Measurements from ENCODE around the gene RPS28. TPM values are rescaled to one million over a fixed set of nuclear protein-coding genes. Genes with fewer than 3 reads are reported as not detected.
"Not testable (repeated sequence)": the region's sequence is repeated elsewhere in the genome, so short reads cannot be mapped to it uniquely, and the experiment has no call there.

The RPS28 gene
- total RNA-seq (1,000 to 10,000 TPM in 2 of 4 donors, 100 to 1,000 TPM in 2; 947 to 1,442 (median 1,003) TPM), polyA plus RNA-seq (100 to 1,000 TPM; 431 to 717 (median 657) TPM)
- long read RNA-seq, donor 1, transcript RPS28-203 (4 exons, 1,326 nt) = major isoform, 214 of 219 reads
- long read RNA-seq, donor 1, partial matches to known transcripts = 5 of 219 reads
- long read RNA-seq, donor 1, other reads (novel, unspliced or antisense) = 0 of 219 reads
- long read RNA-seq, donor 2, transcript RPS28-203 (4 exons, 1,326 nt) = major isoform, 5 of 5 reads
- long read RNA-seq, donor 2, partial matches to known transcripts = 0 of 5 reads
- long read RNA-seq, donor 2, other reads (novel, unspliced or antisense) = 0 of 5 reads

- Histone ChIP-seq H3K9me3 (no peaks in the 10 kb centered on the region), H3K4me1 (peaks cover 33% of the 10 kb centered on the region), H3K27ac (peak within 1 kb of the TSS; percentile 97), H3K27me3 (ENCODE audit: insufficient read depth in 3 of 3, low read length in 2 of 3) (no peaks in the 10 kb centered on the region), H3K4me3 (peak within 1 kb of the TSS; percentile 99), H3K36me3 (ENCODE audit: insufficient read depth in 1 of 2, low read depth in 1 of 2) (peaks cover 0 to 41% of the 10 kb centered on the region in 2 donors)
- ATAC-seq (peak; percentile 95 to 98 (median 97)), DNase-seq (peak; percentile 96 to 99)
- WGBS, 3 donors = 0% methylated on average over 69 to 72 of the region's 72 CpGs
- intact Hi-C loops (cut with DNase I) = no loop called here
- TF ChIP-seq, protein P1, sequence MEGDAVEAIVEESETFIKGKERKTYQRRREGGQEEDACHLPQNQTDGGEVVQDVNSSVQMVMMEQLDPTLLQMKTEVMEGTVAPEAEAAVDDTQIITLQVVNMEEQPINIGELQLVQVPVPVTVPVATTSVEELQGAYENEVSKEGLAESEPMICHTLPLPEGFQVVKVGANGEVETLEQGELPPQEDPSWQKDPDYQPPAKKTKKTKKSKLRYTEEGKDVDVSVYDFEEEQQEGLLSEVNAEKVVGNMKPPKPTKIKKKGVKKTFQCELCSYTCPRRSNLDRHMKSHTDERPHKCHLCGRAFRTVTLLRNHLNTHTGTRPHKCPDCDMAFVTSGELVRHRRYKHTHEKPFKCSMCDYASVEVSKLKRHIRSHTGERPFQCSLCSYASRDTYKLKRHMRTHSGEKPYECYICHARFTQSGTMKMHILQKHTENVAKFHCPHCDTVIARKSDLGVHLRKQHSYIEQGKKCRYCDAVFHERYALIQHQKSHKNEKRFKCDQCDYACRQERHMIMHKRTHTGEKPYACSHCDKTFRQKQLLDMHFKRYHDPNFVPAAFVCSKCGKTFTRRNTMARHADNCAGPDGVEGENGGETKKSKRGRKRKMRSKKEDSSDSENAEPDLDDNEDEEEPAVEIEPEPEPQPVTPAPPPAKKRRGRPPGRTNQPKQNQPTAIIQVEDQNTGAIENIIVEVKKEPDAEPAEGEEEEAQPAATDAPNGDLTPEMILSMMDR (IDR thresholded peaks at IDR 0.05) = peak; percentile 28
Observed at GRCh38 chr19:8321067-8321985, at the start of gene RPS28, which contains the start of gene NDUFA7. Gene RPS28 (plus strand): TSS chr19:8321496. CDS start chr19:8321531, 35 bp downstream. Gene NDUFA7 (minus strand): TSS chr19:8321375. CDS start chr19:8321358, 17 bp downstream.

DNA sequence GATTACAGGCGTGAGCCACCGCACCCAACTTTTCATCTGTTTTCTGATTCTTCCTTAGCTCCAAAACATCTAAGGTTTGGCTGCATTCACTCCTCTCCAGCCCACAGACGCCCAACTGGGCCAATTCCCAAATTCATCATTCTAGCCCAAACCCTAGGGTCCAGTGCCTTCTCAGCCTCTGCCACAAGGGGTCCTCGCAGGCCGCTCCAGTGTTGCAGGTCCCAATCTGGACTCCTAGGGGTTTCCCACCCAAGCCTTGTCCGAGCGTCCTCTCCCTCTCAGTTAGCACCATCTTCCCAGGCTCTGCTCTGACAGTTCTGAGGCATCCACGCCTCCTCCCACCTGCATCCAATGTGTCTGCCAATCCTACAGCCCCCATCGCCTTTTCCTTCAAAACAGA, 44.8 kb upstream of the RPS28 start:
- H3K4me1 ChIP-seq; DNase-seq; H3K9me3 ChIP-seq; H3K4me3 ChIP-seq; intact Hi-C loops (cut with DNase I); H3K27ac ChIP-seq; H3K36me3 ChIP-seq (ENCODE audit: insufficient read depth in 1 of 2, low read depth in 1 of 2); H3K27me3 ChIP-seq (ENCODE audit: insufficient read depth in 3 of 3, low read length in 2 of 3): not testable (repeated sequence)
- ATAC-seq = peak in 3 of 4 donors; percentile 40 to 67 (median 47)
- no CpG with 5 or more reads among the region's 9 CpGs for WGBS, 3 donors

- H3K4me1 ChIP-seq; H3K27ac ChIP-seq; intact Hi-C loops (cut with DNase I); H3K27me3 ChIP-seq (ENCODE audit: insufficient read depth in 3 of 3, low read length in 2 of 3); H3K9me3 ChIP-seq; DNase-seq; H3K36me3 ChIP-seq (ENCODE audit: insufficient read depth in 1 of 2, low read depth in 1 of 2); H3K4me3 ChIP-seq: not testable (repeated sequence)
- peak in 2 of 4 donors; percentile 46 to 60 for ATAC-seq
- no CpG with 5 or more reads among the region's 9 CpGs for WGBS, 3 donors
Observed at GRCh38 chr19:8291337-8291736, 30.0 kb upstream of the RPS28 start.

GRCh38 chr19:8302357-8302691, 19.0 kb upstream of the RPS28 start:
- intact Hi-C loops (cut with DNase I) = no loop called here
- TF ChIP-seq, protein P1 (IDR thresholded peaks at IDR 0.05) = no peak
- H3K27ac ChIP-seq = no peak overlapping the region

DNA sequence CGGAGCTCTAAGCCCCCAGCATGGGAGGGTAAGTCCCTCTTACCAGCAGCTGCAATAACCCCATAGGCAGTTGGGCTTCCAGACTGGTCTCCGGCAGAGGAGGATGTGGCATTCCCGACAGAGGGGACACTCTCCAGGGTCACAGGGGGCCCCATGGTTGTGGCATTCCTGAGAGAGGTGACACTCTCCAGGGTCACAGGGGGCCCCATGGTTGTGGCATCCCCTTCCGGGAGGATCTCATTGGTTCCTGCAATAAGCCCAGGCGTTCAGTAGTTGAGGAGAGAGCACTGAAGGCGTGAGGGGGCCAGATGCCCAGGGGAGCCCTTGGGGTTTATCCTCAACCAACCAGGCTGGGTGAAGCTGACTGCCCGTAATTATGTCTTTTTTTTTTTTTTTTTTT, 18.6 kb upstream of the RPS28 start:
- H3K27ac ChIP-seq = no peak overlapping the region
- ATAC-seq = no peak
- intact Hi-C loops (cut with DNase I) = no loop called here

More at GRCh38 chr19:8302357-8302691, 19.0 kb upstream of the RPS28 start:
- 37 to 47% (median 38%) methylated on average over 10 to 11 of the region's 11 CpGs for WGBS, 3 donors
- peak; percentile 12 to 60 (median 27) for ATAC-seq
- H3K36me3 ChIP-seq (ENCODE audit: insufficient read depth in 1 of 2, low read depth in 1 of 2) = peaks cover 0 to 10% of the 10 kb centered on the region in 2 donors
- H3K4me1 ChIP-seq = peaks cover 10% of the 10 kb centered on the region
- no peaks in the 10 kb centered on the region for H3K27me3 ChIP-seq (ENCODE audit: insufficient read depth in 3 of 3, low read length in 2 of 3)
- peak; percentile 50 to 71 for DNase-seq
- H3K4me3 ChIP-seq = no peak overlapping the region
- H3K9me3 ChIP-seq = no peaks in the 10 kb centered on the region

More for the DNA sequence above, 18.6 kb upstream of the RPS28 start:
- Histone ChIP-seq H3K4me3 (no peak overlapping the region), H3K36me3 (ENCODE audit: insufficient read depth in 1 of 2, low read depth in 1 of 2) (peaks cover 0 to 10% of the 10 kb centered on the region in 2 donors), H3K4me1 (peaks cover 12% of the 10 kb centered on the region), H3K9me3 (no peaks in the 10 kb centered on the region), H3K27me3 (ENCODE audit: insufficient read depth in 3 of 3, low read length in 2 of 3) (no peaks in the 10 kb centered on the region)
- no peak for DNase-seq
- 49 to 68% (median 60%) methylated on average over 7 of the region's 7 CpGs for WGBS, 3 donors
- TF ChIP-seq, protein P1 (IDR thresholded peaks at IDR 0.05) = no peak
